HG03354 (cell line): Measurements from ENCODE around the gene KLHL5.
A peak's percentile ranks its signal among the peaks of the same experiment; 100 is the strongest.

Source experiments
- ATAC-seq: cut with Tn5 transposase; IDR thresholded peaks from one replicate; pipeline ENCODE4 v1.9.1; 2021; ENCODE audit warnings: mild to moderate bottlenecking; ENCODE audit not compliant: unreplicated experiment, poor library complexity, severe bottlenecking

KLHL5 gene

DNA sequence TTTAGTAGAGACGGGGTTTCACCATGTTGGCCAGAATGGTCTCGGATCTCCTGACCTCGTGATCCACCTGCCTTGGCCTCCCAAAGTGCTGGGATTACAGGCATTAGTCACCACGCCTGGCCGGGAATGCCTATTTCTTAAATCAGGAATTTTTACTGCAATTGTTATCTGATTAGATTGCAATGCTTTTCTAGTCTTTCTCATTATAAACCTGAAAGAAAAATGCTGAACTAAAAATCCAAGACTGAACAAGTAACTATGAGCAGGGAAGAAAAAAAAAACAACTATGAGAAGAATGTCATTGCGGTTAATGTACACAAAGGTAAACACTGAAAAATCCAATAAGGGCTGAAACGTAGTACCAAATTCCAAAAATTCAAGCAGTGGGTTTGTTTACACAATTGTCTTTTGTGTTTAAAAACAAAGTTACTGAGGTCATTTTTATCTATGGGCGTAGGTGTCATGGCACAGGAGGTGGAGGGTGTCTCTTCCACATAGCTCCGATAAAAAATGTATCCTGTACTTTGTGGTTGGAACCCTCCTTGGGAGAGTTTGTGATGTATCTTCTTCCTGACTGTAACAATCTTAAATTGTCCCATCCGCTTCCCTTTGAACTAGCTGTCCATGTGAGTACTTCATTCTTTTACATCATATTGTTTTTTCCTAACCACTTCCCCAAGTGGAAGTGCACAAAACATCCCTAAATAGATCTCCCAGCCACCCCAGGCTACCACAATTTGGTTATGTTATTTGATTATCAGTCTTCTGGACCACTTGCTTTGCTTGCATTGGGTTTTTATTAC, 18.8 kb upstream of the KLHL5 start:
- ATAC-seq: no peak

DNA sequence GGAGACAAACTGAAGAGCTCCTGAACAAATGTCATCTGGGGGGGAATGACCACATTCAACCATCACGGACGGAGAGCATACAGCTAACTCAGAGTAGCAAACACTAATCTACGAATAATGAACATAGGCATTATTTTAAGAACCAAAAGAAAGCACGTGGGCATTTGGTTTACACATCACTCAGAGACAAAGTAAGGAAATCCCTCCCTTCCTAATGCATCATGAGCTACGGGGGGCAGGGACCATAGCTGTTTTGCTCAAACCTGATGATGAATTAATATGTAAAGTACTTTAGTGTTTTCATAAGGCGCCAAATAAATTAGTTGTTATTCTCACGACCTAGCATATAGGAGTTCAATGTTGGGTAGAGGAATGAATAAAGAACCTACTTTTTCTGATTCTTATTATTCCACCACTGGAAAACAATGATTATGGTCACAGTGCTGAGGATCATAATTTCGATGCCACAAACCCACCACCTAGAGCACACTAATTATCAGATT, 18.1 kb upstream of the KLHL5 start:
- no peak for ATAC-seq

DNA sequence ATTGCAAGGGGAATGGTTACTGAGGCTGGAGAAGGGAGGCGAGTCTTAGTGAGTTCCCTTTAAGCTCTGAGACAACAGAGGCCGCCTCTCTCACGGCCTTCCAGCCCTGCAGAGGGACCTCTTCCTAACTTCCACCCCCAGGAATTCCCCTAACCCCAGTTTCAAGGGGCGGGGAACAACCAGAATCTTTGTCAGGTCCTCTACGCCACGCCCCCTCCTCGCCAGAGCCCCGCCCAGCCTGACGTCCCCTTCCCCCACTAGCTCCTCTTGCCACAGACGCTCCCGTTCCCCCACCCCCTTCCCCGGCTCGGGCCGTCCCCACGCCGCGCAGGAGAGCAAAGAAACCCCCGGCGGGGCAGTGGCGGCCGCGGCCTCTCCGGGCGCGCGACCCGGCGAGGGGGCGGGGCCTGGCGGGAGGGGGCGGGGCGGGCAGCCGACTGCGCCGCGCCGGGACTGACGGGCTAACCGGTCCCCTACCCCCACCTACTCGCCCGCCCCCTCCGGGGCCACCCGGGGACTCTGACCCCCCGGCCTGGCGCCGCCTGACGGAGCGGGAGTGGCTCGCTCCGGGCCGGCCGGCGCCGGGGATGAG, 17.6 kb upstream of the KLHL5 start:
- ATAC-seq: peak; percentile 76

- ATAC-seq: peak; percentile 42
These were observed 16.8 kb upstream of the KLHL5 start for GRCh38 chr4:39044956-39045826.

GRCh38 chr4:39045827-39046221, 16.2 kb upstream of the KLHL5 start:
- no peak for ATAC-seq

DNA sequence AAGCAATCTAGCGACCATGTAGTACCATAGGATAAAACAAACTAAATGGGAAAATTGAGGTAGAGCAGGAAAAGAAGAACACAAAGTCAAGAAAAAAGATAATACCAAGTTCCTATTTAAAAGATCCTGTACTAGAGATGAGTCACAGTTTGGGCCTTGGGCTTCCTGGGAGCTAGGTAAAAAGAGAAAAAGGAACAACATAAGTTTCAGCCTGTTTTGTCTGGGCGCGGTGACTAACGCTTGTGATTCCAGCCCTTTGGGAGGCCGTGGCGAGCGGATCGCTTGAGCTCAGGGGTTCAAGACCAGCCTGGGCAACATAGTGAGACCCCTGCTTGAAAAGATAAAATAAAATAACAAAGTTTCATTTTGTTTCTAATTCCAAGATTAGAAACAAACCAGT, 15.8 kb upstream of the KLHL5 start:
- ATAC-seq: no peak

DNA sequence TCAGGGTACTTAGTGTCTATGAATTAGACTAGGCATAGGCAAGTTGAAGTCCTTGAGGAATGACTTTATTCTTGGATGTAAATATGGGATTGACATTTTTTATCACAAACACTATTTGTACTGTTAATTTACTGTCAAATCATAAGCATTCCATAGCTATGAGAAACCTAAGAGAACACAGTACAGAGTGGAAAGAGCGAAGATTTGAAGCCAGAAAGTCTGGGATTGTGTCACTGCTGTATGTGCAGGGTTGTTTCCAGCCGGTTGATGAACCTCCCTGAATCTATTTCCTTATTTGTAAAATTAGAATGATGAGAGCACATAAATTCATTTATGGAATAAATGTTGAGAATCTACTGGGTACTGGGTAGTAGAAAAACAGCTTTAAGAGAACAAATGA, 14.4 kb upstream of the KLHL5 start:
- ATAC-seq: no peak

DNA sequence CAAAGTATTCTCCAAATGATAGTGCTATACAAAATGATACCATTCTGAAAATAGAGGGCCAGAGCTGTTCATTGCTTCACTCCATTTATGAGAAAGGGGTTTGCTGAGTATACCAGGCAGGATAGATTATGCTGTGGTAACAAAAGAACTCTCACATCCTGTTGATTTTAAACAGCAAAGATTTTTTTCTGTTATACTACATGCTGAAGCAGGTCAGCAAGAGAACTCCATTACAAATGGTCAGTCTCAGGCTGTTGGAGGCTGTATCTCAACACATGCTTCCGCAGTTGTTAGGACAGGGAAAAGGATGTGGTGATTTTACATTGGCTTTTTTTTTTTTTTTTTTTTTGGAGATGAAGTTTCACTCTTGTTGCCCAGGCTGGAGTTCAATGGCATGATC, 13.7 kb upstream of the KLHL5 start:
- no peak for ATAC-seq

DNA sequence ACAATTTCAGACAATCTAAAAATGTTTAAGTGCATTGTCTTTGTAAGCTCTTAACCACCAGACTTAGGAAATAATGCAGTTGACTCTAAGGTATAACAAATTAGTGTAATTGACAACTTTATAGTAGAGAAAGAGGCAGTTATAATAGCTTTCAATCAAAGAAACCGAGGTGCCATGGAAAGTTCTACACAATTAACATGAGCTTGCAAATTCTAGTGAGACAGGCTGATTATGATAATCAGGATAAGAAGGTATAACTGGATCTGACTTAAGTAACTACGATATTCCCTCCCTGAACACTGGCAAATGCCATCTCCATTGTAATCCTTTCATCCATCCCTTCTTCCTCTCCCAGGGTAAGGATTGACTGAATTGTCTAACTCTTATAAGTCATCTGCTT, 11.4 kb upstream of the KLHL5 start:
- ATAC-seq: no peak

GRCh38 chr4:39051492-39051891, 10.5 kb upstream of the KLHL5 start:
- no peak for ATAC-seq

GRCh38 chr4:39053983-39054382, 8.0 kb upstream of the KLHL5 start:
- no peak for ATAC-seq

DNA sequence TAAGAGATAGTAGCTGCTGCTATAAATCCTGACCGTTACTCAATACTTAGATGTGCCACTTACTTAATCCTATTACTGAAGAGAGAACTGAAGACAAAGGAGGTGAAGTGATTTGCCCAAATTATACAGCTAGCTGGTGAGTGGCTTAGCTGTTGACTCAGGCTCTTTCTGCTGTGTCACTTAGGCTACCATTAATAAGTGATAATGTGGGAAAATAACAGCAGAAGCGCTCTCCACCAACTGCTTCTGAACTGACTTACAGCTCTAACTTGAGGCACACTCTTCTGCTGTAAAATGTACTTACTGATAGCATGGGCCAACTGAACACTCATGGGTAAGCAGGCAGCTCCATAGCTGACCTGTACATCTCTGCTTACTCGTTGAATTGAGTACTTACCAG, 7.5 kb upstream of the KLHL5 start:
- ATAC-seq: no peak

- ATAC-seq: no peak
These were observed 6.0 kb upstream of the KLHL5 start for GRCh38 chr4:39056023-39056422.

- no peak for ATAC-seq
These were observed 575 bp upstream of the KLHL5 start for GRCh38 chr4:39061457-39061856.

GRCh38 chr4:39062770-39063097, 702 bp downstream of the KLHL5 start:
- no peak for ATAC-seq

- ATAC-seq: no peak
These were observed 1.4 kb downstream of the KLHL5 start for GRCh38 chr4:39063430-39063829.

- no peak for ATAC-seq
These were observed 4.3 kb downstream of the KLHL5 start for GRCh38 chr4:39066371-39066770.

- ATAC-seq: no peak
These were observed 5.0 kb downstream of the KLHL5 start for GRCh38 chr4:39067031-39067430.

DNA sequence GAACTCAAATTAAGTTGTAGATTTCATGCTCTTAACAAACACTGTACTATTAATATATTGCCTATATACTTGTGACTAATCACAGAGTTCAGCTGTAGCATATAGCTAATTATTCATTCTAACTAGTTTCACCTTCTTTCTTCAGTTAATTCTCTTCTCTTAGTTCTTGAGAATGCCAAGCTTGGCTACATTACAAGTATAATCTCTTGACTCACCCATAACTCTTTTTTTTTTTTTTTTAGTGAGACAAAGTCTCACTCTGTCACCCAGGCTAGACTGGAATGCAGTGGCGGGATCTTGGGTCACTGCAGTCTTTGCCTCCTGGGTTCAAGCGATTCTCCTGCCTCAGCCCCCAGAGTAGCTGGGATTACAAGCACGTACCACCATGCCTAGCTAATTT, 5.4 kb downstream of the KLHL5 start:
- no peak for ATAC-seq

DNA sequence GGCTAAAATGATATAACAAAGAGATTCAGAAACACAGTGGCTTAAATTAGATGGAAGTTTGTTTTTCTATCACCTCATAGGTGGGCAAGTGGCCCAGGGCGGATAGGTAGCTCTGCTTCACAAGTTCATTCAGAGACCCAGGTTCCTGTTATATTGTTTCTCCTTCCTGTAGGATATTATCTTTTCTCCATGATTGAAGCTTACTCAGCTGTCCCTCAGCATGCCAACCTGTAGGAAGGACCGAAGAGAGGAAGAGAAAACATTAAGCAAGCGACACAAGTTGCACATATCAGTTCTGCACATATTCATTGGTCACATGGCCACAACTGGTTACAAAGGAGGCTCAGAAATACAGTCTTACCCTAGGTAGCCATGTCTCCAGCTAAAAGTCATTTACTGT, 6.9 kb downstream of the KLHL5 start:
- ATAC-seq: no peak

DNA sequence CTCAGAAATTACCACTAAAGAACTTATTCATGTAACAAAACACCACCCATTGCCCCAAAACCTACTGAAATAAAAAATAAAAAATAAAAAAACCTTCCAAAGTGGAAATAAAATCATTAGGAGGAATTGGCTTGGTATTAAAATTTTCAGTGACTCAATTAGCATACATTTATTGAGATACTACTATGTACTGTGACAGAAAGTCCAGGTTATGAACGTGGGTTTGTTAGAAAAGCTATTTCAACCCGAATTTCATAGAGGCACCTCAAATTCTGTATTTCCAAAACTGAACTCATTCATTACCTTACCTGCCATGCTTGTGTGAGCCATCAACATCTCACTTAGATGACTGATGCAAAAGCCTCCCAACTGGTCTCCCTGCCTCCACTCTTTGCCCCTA, 16.8 kb downstream of the KLHL5 start:
- no peak for ATAC-seq
